NCI-H2171 treated with DMSO at 0.1 percent for 48 hours (cell line): ENCODE measurements around the gene GFOD2.

Experiments used
- DNase-seq: peaks from one replicate; lab custom pipeline; 2025; lab: John Stamatoyannopoulos, UW

GFOD2 gene

GRCh38 chr16:67657751-67658518 lies 61.2 kb downstream of the GFOD2 start:
- no peak for DNase-seq

- no peak for DNase-seq
Observed at GRCh38 chr16:67657017-67657608, 62.0 kb downstream of the GFOD2 start.

- no peak for DNase-seq
Observed at GRCh38 chr16:67656344-67657016, 62.6 kb downstream of the GFOD2 start.

- no peak for DNase-seq
Observed at GRCh38 chr16:67655363-67655762, 63.8 kb downstream of the GFOD2 start.

DNA sequence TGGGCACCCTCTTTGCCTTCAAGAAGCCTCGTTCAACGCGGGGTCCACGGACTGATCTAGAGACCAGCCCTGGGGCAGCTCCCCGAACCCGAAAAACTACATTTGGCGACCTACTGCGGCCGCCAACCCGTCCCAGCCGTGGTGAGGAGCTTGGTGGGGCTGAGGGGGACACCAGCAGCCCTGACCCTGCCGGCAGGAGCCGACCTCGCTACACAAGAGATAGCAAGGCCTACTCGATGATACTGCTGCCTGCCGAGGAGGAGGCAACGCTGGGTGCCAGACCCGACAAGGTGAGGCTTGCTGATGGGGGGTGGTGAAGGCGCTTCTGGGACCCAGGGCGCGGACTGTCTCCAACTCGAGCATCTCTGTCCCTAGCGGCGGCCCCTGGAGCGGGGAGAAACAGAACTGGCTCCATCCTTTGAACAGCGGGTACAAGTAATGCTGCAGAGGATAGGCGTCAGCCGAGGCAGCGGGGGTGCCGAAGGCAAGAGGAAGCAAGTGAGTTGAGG lies 64.7 kb downstream of the GFOD2 start:
- no peak for DNase-seq

DNA sequence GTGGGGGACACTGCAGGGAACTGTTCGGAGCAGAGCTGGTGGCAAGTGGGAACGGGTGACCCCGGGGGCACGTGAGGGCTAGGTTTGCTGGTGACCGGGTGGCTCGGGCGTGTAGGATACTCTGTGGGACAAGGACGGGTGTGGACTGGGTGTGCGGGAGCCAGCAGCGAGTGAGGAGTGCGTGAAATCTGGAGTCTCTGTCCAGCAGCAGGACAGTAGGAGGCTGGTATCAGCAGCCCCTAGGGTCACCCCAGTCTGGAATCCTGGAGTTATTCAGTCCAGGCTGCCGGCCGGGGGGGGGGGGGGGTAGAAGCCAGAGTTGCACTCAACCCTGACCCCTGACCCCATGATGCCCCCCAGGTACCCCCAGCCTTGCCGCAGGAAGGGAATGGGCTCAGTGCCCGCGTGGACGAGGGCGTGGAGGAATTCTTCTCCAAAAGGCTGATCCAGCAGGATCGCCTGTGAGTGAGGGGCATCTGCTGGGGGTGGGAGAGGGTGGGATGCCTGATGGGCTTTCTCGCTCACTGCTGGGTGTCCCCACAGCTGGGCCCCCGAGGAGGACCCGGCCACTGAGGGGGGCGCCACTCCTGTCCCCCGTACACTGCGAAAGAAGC lies 65.2 kb downstream of the GFOD2 start:
- DNase-seq, result no peak

- DNase-seq, result no peak
Observed at GRCh38 chr16:67653128-67653788, 65.9 kb downstream of the GFOD2 start.

DNA sequence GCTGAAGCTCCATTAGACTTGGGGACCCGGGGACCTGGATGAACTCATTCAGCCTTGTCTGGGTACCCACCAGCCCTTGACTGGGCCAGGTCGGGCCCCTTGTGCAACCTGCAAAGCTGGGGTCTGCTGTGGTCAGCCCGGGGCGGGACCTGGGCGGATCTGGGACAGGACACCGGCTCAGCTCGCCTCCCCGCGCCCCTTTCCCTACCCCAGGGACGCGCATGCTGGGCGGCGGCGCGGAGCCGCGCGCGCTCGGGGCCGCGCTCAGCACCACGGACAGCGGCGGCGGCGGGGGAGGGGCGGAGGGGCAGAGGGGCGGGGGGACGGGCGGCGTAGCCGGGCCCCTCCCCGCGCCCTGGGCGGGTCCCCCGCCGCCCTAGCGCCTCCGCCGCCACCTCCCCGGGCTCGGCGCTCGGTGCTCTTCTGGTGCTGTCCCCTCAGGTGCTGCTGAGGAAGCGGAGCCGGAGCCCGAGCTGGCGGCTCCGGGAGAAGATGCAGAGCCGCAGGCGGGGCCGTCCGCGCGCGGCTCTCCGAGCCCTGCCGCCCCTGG lies 66.5 kb downstream of the GFOD2 start:
- DNase-seq, result peak; percentile 26

DNA sequence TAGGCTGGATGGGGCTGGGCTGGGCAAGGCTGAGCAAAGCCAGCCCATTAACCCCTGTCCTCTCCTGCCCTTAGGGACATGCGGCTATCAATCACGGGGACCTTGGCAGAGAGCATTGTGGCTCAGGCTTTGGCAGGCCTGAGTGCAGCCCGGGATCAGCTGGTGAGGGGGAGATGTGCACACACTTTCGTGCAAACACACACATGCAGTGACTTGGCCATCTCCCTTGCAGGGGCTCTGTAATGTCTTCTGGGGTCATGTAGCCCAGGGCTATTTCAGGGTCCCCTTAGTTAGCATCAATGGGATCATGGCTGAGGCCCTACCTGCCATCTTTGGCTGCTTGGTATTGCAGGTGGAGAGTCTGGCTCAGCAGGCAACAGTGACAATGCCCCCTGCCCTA lies 67.3 kb downstream of the GFOD2 start:
- no peak for DNase-seq

- DNase-seq, result no peak
Observed at GRCh38 chr16:67651039-67651438, 68.1 kb downstream of the GFOD2 start.

GRCh38 chr16:67650023-67650422 lies 69.1 kb downstream of the GFOD2 start:
- DNase-seq, result no peak

- no peak for DNase-seq
Observed at GRCh38 chr16:67649494-67649931, 69.6 kb downstream of the GFOD2 start.

DNA sequence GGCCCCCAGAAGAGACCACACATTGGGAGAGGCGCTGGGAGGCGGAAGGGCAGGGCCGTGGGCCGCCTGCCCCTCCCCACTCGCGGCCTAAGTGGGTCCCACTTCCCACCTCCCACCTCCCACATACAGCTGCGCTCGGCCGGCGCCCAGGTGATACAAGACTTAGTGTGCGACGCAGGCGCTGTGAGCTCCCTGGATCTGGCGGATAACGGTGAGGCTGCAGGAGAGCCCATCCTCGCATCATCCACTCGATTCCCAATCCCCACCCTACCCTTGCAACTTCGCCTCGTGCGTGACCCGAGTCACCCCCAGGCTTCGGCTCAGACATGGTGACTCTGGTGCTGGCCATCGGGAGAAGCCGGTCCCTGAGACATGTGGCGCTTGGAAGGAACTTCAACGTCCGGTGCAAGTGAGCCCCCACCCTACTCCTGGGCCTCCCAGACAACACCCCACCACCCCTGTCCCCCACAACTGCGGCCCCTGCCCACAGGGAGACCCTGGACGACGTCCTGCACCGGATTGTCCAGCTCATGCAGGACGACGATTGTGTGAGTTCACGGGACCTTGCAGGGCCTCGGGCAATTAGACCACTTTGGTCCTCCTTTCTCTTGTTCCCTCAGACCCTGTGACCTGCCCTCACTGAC lies 70.2 kb downstream of the GFOD2 start:
- no peak for DNase-seq

- no peak for DNase-seq
Observed at GRCh38 chr16:67648088-67648763, 70.9 kb downstream of the GFOD2 start.

DNA sequence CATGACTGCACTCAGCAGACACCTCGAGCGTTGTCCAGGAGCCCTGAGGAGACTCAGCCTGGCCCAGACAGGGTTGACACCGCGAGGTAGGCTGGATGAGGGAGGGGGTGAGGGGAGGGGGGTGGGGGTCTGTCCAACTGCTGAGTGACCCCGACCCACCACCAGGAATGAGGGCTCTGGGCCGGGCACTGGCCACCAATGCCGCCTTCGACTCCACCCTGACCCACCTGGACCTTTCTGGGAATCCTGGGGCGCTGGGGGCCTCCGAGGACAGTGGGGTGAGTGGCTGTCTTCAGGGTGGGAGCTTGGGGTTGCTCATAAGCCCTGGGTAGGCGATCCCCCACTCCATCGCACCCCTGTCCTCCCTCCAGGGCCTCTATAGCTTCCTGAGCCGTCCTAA lies 71.4 kb downstream of the GFOD2 start:
- DNase-seq, result no peak

DNA sequence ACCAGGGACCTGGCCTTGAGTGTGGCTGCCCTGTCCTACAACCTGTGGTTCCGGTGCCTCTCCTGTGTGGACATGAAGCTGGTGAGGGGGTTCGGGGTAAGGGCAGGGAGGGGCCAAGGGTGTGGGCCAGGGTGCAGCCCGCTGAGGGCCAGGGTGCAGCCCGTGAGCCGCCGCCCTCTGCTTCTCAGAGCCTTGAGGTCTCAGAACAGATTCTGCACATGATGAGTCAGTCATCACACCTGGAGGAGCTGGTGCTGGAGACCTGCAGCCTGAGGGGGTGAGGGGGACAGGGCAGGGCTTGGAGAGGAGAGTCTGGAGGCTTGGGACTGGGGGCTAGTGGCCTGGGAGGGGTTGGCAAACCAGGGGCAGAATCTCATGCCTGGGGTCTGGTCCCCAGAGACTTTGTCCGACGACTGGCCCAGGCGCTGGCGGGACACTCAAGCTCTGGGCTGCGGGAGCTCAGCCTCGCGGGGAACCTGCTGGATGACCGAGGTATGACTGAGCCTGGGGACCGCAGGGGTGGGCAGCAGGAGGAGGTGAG lies 71.9 kb downstream of the GFOD2 start:
- no peak for DNase-seq

GRCh38 chr16:67645397-67646121 lies 73.6 kb downstream of the GFOD2 start:
- no peak for DNase-seq

DNA sequence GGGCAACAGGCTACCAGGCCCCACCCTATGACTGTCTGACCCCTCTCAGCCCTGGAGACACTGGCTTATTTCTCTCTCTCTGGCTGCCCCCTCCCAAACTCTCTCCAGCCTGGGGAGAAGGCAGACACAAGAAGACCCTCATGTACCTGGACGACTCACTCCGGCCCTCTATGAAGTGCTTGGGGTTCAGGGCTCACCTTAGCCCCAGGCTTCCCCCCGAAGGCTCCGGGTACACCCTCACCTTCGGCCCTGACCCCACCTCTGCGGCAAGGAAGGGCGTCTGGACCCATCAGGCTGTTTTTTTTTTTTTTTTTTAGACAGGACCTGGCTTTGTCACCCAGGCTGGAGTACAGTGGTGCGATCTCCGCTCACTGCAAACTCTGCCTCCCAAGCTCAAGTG lies 75.1 kb downstream of the GFOD2 start:
- DNase-seq, result no peak
